Natural killer cell (primary cell): ENCODE measurements around the gene DNAJC4. TPM values are rescaled to one million over a fixed set of nuclear protein-coding genes. Genes with fewer than 3 reads are reported as not detected.
A peak's percentile ranks its signal among the peaks of the same experiment; 100 is the strongest.

Source experiments
- ATAC-seq, 3 donors: fragments of 150-1000 bp in 2 of 3; fragments of 200-7000 bp in 1 of 3; cut with Tn5 transposase; 1 replicate in 1 of 3; 2 replicates in 2 of 3; pipeline ENCODE4 v1.10.0; 2021; ENCODE audit warnings: mild to moderate bottlenecking in 2 of 3, moderate library complexity in 2 of 3
- DNase-seq, 2 donors: peaks; one replicate each; pipeline versions ENCODE4 v3.0.0 to v3.0.0-alpha.2; 2013 to 2021; ENCODE audit warnings: mixed read lengths in 1 of 2
- H3K27ac ChIP-seq: one replicate; pipeline ENCODE4 v1.5.1; 2013; ENCODE audit warnings: mild to moderate bottlenecking, low read length
- H3K27me3 ChIP-seq: one replicate; pipeline ENCODE4 v1.6.1; 2013; ENCODE audit warnings: low read length; ENCODE audit not compliant: control insufficient read depth, insufficient read depth
- H3K36me3 ChIP-seq: one replicate; pipeline ENCODE4 v1.6.1; 2013; ENCODE audit warnings: low read length; ENCODE audit not compliant: control insufficient read depth, insufficient read depth
- H3K4me1 ChIP-seq: one replicate; pipeline ENCODE4 v1.6.1; 2013; ENCODE audit warnings: low read length; ENCODE audit not compliant: control insufficient read depth, insufficient read depth
- H3K4me3 ChIP-seq: one replicate; pipeline ENCODE4 v1.5.1; 2013; ENCODE audit warnings: low read length
- H3K9me3 ChIP-seq: one replicate; pipeline ENCODE4 v1.6.1; 2013; ENCODE audit warnings: low read length; ENCODE audit not compliant: control insufficient read depth, insufficient read depth
- H3K27ac Mint-ChIP-seq, 2 donors: one replicate each; pipeline ENCODE4 v1.8.0; 2022; ENCODE audit warnings: mild to moderate bottlenecking in 2 of 2, mixed read lengths in 2 of 2, moderate library complexity in 1 of 2
- H3K27me3 Mint-ChIP-seq, 2 donors: one replicate each; pipeline ENCODE4 v1.8.0; 2022; ENCODE audit warnings: low read depth in 2 of 2, mixed read lengths in 2 of 2
- H3K36me3 Mint-ChIP-seq: one replicate; pipeline ENCODE4 v1.8.0; 2022; ENCODE audit warnings: mixed read lengths
- H3K4me1 Mint-ChIP-seq, 2 donors: one replicate each; pipeline ENCODE4 v1.8.0; 2022; ENCODE audit warnings: mixed read lengths in 2 of 2
- H3K4me3 Mint-ChIP-seq: one replicate; pipeline ENCODE4 v1.8.0; 2022; ENCODE audit warnings: mild to moderate bottlenecking, moderate library complexity, mixed read lengths
- H3K9me3 Mint-ChIP-seq, 2 donors: one replicate each; pipeline ENCODE4 v1.8.0; 2022; ENCODE audit warnings: mixed read lengths in 2 of 2
- CTCF ChIP-seq: fragments of 200-600 bp; IDR thresholded peaks from one replicate; pipeline ENCODE4 v1.8.0; 2022; ENCODE audit warnings: antibody characterized with exemption
- WGBS: methylation state at CpG from one replicate; pipeline ENCODE4 v1.1.7; 2013; ENCODE audit warnings: missing lambda C conversion rate; ENCODE audit not compliant: insufficient coverage; 5-methylcytosine and 5-hydroxymethylcytosine counted together
- intact Hi-C: fragments of 100-400 bp; cut with micrococcal nuclease; formaldehyde crosslinking; loops from one replicate; pipeline ENCODE4 v1.14.2; 2022
- total RNA-seq, 4 donors: library from RNA; stranded (reverse); fragments of 120-200 nt in 1 of 4; gene quantifications; one replicate each; pipeline versions ENCODE4 v1.2.3 to v1.2.4, GENCODE V29; 2013 to 2022

The DNAJC4 gene
- total RNA-seq, 3 donors from 2014 or later (not counting 1 experiment from before 2014, with no cell fraction given), result 45.0 to 47.0 (median 46.6) TPM

- TF ChIP-seq CTCF, result no peak
Observed at GRCh38 chr11:64210301-64211020, 19.9 kb upstream of the DNAJC4 start.

GRCh38 chr11:64211181-64211872, 19.0 kb upstream of the DNAJC4 start:
- Mint-ChIP-seq H3K27ac (peak overlapping the region in 1 of 2 donors; percentile 58), H3K4me3 (no peak overlapping the region), H3K27me3 (no peaks in the 10 kb centered on the region), H3K9me3 (no peaks in the 10 kb centered on the region), H3K36me3 (peaks cover 8% of the 10 kb centered on the region), H3K4me1 (peaks cover 23 to 46% of the 10 kb centered on the region in 2 donors)
- H3K4me3 ChIP-seq, result no peak overlapping the region
- peaks cover 27% of the 10 kb centered on the region for H3K4me1 ChIP-seq
- no peak overlapping the region for H3K27ac ChIP-seq
- peaks cover 47% of the 10 kb centered on the region for H3K36me3 ChIP-seq
- DNase-seq (no peak), ATAC-seq (no peak)
- WGBS, result 94% methylated on average over 28 of the region's 30 CpGs
- no peaks in the 10 kb centered on the region for H3K27me3 ChIP-seq
- H3K9me3 ChIP-seq, result no peaks in the 10 kb centered on the region
- TF ChIP-seq CTCF, result no peak
- intact Hi-C loops, result no loop called here

More at GRCh38 chr11:64210301-64211020, 19.9 kb upstream of the DNAJC4 start:
- H3K9me3 ChIP-seq, result no peaks in the 10 kb centered on the region
- Mint-ChIP-seq H3K9me3 (no peaks in the 10 kb centered on the region), H3K4me1 (peaks cover 30 to 55% of the 10 kb centered on the region in 2 donors), H3K27ac (peak overlapping the region; percentile 88 to 96), H3K4me3 (no peak overlapping the region), H3K36me3 (peaks cover 8% of the 10 kb centered on the region), H3K27me3 (no peaks in the 10 kb centered on the region)
- DNase-seq (no peak), ATAC-seq (no peak)
- intact Hi-C loops, result no loop called here
- WGBS, result 96% methylated on average over 24 of the region's 24 CpGs
- no peaks in the 10 kb centered on the region for H3K27me3 ChIP-seq
- peaks cover 35% of the 10 kb centered on the region for H3K4me1 ChIP-seq
- no peak overlapping the region for H3K4me3 ChIP-seq
- no peak overlapping the region for H3K27ac ChIP-seq
- H3K36me3 ChIP-seq, result peaks cover 47% of the 10 kb centered on the region

GRCh38 chr11:64216879-64217278, 13.5 kb upstream of the DNAJC4 start:
- intact Hi-C loops, result no loop called here
- DNase-seq, result peak in 1 of 2 donors; percentile 25
- Histone ChIP-seq H3K4me3 (no peak overlapping the region), H3K36me3 (peaks cover 62% of the 10 kb centered on the region), H3K27ac (no peak overlapping the region), H3K27me3 (no peaks in the 10 kb centered on the region), H3K4me1 (peaks cover 6% of the 10 kb centered on the region), H3K9me3 (no peaks in the 10 kb centered on the region)
- Mint-ChIP-seq H3K4me1 (peaks cover 15 to 20% of the 10 kb centered on the region in 2 donors), H3K27ac (peak overlapping the region in 1 of 2 donors; percentile 21), H3K36me3 (peaks cover 8% of the 10 kb centered on the region), H3K27me3 (no peaks in the 10 kb centered on the region), H3K4me3 (no peak overlapping the region), H3K9me3 (no peaks in the 10 kb centered on the region)
- no peak for TF ChIP-seq CTCF
- no peak for ATAC-seq
- WGBS, result 87% methylated on average over 6 of the region's 6 CpGs
